ENCODE results near the gene STRADA.

DNA sequence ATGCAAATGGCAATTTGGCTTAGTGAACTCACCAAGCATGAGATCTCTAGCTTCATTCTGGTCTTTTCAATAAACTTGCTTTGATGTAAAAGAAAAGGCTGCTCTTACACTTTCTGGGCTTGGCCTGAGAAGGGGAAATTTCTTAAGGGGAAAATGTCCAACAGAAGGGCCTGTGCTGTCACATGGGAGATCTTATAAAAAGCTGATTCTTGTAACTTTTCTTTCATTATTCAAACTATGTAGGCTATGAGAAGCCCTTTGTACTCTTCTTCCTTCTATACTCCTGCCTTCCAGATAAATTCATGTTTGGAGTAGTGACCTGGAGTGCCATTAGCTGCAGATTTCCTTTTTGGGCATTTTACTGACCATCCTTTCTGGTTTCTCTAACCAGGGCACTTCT lies 58.6 kb downstream of the STRADA start:
- TF ChIP-seq, protein P1, sequence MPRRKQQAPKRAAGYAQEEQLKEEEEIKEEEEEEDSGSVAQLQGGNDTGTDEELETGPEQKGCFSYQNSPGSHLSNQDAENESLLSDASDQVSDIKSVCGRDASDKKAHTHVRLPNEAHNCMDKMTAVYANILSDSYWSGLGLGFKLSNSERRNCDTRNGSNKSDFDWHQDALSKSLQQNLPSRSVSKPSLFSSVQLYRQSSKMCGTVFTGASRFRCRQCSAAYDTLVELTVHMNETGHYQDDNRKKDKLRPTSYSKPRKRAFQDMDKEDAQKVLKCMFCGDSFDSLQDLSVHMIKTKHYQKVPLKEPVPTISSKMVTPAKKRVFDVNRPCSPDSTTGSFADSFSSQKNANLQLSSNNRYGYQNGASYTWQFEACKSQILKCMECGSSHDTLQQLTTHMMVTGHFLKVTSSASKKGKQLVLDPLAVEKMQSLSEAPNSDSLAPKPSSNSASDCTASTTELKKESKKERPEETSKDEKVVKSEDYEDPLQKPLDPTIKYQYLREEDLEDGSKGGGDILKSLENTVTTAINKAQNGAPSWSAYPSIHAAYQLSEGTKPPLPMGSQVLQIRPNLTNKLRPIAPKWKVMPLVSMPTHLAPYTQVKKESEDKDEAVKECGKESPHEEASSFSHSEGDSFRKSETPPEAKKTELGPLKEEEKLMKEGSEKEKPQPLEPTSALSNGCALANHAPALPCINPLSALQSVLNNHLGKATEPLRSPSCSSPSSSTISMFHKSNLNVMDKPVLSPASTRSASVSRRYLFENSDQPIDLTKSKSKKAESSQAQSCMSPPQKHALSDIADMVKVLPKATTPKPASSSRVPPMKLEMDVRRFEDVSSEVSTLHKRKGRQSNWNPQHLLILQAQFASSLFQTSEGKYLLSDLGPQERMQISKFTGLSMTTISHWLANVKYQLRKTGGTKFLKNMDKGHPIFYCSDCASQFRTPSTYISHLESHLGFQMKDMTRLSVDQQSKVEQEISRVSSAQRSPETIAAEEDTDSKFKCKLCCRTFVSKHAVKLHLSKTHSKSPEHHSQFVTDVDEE (CRISPR knock-in tag; IDR thresholded peaks at IDR 0.05) = no peak
- no peak for TF ChIP-seq RARB (CRISPR knock-in tag; IDR thresholded peaks at IDR 0.05)
- TF ChIP-seq, protein P2, sequence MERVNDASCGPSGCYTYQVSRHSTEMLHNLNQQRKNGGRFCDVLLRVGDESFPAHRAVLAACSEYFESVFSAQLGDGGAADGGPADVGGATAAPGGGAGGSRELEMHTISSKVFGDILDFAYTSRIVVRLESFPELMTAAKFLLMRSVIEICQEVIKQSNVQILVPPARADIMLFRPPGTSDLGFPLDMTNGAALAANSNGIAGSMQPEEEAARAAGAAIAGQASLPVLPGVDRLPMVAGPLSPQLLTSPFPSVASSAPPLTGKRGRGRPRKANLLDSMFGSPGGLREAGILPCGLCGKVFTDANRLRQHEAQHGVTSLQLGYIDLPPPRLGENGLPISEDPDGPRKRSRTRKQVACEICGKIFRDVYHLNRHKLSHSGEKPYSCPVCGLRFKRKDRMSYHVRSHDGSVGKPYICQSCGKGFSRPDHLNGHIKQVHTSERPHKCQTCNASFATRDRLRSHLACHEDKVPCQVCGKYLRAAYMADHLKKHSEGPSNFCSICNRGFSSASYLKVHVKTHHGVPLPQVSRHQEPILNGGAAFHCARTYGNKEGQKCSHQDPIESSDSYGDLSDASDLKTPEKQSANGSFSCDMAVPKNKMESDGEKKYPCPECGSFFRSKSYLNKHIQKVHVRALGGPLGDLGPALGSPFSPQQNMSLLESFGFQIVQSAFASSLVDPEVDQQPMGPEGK (CRISPR knock-in tag; IDR thresholded peaks at IDR 0.05; ENCODE audit: borderline replicate concordance) = no peak
- no peak for TF ChIP-seq ARNTL (CRISPR knock-in tag; IDR thresholded peaks at IDR 0.05; ENCODE audit: borderline replicate concordance, low read depth)
- no peak for TF ChIP-seq GLIS3 (CRISPR knock-in tag; IDR thresholded peaks at IDR 0.05)

Measured in SK-N-SH treated with all-trans-retinoic acid at 6 μM for 48 hours (cell line).